Vagina (tissue), 2 donors: Measurements from ENCODE around the gene GPR153.

Experiments used
- POLR2A ChIP-seq, 2 donors: fragments of 450-650 bp; IDR thresholded peaks; one replicate each; pipeline ENCODE4 v1.6.1; 2017; ENCODE audit warnings: antibody characterized with exemption in 2 of 2, mild to moderate bottlenecking in 2 of 2, moderate library complexity in 2 of 2
- TF ChIP-seq, protein P1 (sequence below), 3 experiments: fragments of 450-650 bp in 2 of 3; fragments of 200-600 bp in 1 of 3; sonication (generic) in 1 of 3; IDR thresholded peaks; one replicate each; pipeline ENCODE4 v1.5.1; 2017 to 2019; ENCODE audit warnings: antibody characterized with exemption in 3 of 3, mild to moderate bottlenecking in 2 of 3, moderate library complexity in 2 of 3

DNA sequence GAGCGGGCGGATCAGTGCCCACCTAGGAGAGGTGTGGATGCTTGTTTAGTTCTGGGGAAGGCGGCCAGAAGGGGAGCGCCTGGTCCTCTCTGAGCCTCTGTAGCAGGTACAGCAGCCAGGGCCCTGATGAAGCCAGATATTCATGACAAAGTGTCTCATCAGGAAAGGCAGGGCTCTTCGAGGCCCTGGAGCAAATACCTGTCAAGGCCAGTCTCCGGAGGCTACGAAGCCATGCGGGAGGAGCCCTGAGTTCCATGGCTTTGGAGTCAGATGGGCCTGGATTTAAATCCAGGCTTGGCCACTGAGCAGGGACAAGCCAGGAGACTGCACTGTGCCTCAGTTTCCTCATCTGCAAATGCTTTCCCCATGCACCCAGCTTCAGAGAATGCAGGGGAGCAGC is 25.4 kb upstream of the GPR153 start:
- TF ChIP-seq, protein P1, sequence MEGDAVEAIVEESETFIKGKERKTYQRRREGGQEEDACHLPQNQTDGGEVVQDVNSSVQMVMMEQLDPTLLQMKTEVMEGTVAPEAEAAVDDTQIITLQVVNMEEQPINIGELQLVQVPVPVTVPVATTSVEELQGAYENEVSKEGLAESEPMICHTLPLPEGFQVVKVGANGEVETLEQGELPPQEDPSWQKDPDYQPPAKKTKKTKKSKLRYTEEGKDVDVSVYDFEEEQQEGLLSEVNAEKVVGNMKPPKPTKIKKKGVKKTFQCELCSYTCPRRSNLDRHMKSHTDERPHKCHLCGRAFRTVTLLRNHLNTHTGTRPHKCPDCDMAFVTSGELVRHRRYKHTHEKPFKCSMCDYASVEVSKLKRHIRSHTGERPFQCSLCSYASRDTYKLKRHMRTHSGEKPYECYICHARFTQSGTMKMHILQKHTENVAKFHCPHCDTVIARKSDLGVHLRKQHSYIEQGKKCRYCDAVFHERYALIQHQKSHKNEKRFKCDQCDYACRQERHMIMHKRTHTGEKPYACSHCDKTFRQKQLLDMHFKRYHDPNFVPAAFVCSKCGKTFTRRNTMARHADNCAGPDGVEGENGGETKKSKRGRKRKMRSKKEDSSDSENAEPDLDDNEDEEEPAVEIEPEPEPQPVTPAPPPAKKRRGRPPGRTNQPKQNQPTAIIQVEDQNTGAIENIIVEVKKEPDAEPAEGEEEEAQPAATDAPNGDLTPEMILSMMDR (IDR thresholded peaks at IDR 0.05): no peak
- TF ChIP-seq POLR2A (IDR thresholded peaks at IDR 0.05): no peak
